Esophagus squamous epithelium (tissue), 5 donors: ENCODE data around the gene DHRSX. TPM values are rescaled to one million over a fixed set of nuclear protein-coding genes. Genes with fewer than 3 reads are reported as not detected.

ENCODE experiments used
- DNase-seq: peaks from one replicate; lab custom pipeline; 2025; lab: John Stamatoyannopoulos, UW
- H3K27ac ChIP-seq, 4 donors: fragments of 200-600 bp; sonication (generic); one replicate each; pipeline ENCODE4 v1.5.1; 2016 to 2019; ENCODE audit warnings: mild to moderate bottlenecking in 1 of 4
- H3K27me3 ChIP-seq, 4 donors: fragments of 200-600 bp; sonication (generic); 1 replicate in 3 of 4; 2 replicates in 1 of 4; pipeline versions ENCODE4 v1.5.1 to v1.6.0; 2017 to 2021; ENCODE audit warnings: antibody characterized with exemption in 1 of 4
- H3K36me3 ChIP-seq, 3 donors: fragments of 200-600 bp; sonication (generic); one replicate each; pipeline ENCODE4 v1.5.1; 2016 to 2019
- H3K4me1 ChIP-seq, 3 donors: fragments of 200-600 bp; sonication (generic); one replicate each; pipeline ENCODE4 v1.5.1; 2017 to 2019
- H3K4me3 ChIP-seq, 4 donors: fragments of 200-600 bp; sonication (generic); 1 replicate in 3 of 4; 2 replicates in 1 of 4; pipeline ENCODE4 v1.5.1; 2016 to 2019; ENCODE audit warnings: mild to moderate bottlenecking in 2 of 4, moderate library complexity in 1 of 4
- H3K9me3 ChIP-seq, 3 donors: fragments of 200-600 bp; sonication (generic); one replicate each; pipeline ENCODE4 v1.5.1; 2016 to 2019
- CTCF ChIP-seq, 6 experiments: fragments of 450-650 bp in 4 of 6; fragments of 200-600 bp in 2 of 6; sonication (generic) in 2 of 6; IDR thresholded peaks; one replicate each; pipeline ENCODE4 v1.5.1; 2016 to 2019; ENCODE audit warnings: antibody characterized with exemption in 6 of 6, mild to moderate bottlenecking in 4 of 6, moderate library complexity in 4 of 6
- POLR2A ChIP-seq, 4 donors: fragments of 450-650 bp; IDR thresholded peaks; one replicate each; pipeline ENCODE4 v1.6.1; 2017; ENCODE audit warnings: antibody characterized with exemption in 4 of 4, mild to moderate bottlenecking in 4 of 4, moderate library complexity in 3 of 4
- WGBS, 2 donors: methylation state at CpG; one replicate each; pipeline ENCODE4 v1.1.5; 2018; 5-methylcytosine and 5-hydroxymethylcytosine counted together
- intact Hi-C: fragments of 100-400 bp; cut with DNase I; formaldehyde crosslinking; loops from one replicate; pipeline ENCODE4 v1.15.0; 2022
- total RNA-seq, 4 donors: library from RNA; depleted of rRNA; stranded (reverse); fragments of >200 nt; gene quantifications; one replicate each; pipeline ENCODE4 v1.1.0, GENCODE V29; 2016
- donor health status: DM: yes; HTN: yes; CAD: no.

The DHRSX gene
- total RNA-seq, 4 donors from 2014 or later, result 4.1 to 12.2 (median 8.0) TPM

DNA sequence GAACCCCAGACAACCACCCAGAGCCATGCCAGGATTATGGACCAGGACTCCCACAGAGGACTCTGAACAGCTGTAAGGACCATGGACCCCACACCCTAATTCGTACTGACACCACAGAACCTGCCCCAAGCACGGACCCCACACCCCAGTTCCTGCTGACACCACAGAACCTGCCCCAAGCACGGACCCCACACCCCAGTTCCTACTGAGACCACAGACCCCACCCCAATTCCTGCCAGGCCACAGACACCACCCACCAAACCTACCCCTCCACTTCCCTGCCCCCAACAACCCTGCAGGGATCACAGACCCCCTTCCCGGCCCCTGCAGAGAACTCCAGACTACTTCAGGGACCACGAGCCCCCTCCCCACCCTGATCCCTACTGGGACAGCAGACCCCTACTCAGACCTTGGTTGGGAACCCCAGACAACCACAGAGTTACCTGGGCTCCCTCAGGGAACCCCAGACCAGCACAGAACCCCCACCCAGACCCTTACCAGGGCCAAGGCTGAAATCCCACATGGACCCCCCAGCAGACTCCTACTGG lies 1.4 kb upstream of the DHRSX start:
- H3K36me3 ChIP-seq, result no peaks in the 10 kb centered on the region
- TF ChIP-seq POLR2A (IDR thresholded peaks at IDR 0.05), result no peak
- TF ChIP-seq CTCF (IDR thresholded peaks at IDR 0.05), result no peak
- no peak overlapping the region for H3K4me3 ChIP-seq
- no peak for DNase-seq
- intact Hi-C loops, result no loop called here
- H3K4me1 ChIP-seq, result peaks cover 9 to 39% (median 20%) of the 10 kb centered on the region in 3 donors
- H3K9me3 ChIP-seq, result no peaks in the 10 kb centered on the region
- no peak overlapping the region for H3K27ac ChIP-seq
- WGBS, 2 donors, result 67% methylated on average over 1 of the region's 5 CpGs; no CpG with 5 or more reads in 1 of the 2 donors
- H3K27me3 ChIP-seq, result no peaks in the 10 kb centered on the region

DNA sequence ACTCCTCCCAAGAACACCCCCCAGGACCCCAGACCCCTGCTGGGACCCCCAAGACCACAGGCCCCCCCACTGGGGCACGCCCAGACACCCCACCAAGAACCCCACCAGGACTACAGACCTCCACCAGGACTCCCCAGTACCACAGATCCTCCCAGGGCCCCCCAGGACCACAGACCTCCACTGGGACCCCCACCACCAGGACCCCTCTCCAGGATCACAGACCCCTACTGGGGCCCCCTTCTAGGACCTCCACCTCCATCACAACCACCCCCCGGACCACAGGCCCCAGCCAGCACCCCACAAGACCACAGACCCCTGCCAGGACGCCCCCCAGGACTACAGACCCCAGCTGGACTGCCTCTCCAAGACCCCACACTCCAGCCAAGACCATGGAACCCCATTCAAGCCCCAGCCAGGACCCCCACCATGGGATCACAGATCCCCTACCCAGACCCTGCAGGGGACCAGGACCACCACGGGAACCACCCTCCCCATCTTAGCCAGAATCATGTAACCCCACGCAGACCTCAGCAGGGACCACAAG lies 855 bp upstream of the DHRSX start:
- Histone ChIP-seq H3K9me3 (no peaks in the 10 kb centered on the region), H3K4me3 (no peak overlapping the region), H3K27ac (no peak overlapping the region), H3K27me3 (no peaks in the 10 kb centered on the region), H3K4me1 (peaks cover 9 to 43% (median 20%) of the 10 kb centered on the region in 3 donors), H3K36me3 (no peaks in the 10 kb centered on the region)
- no peak for TF ChIP-seq POLR2A (IDR thresholded peaks at IDR 0.05)
- TF ChIP-seq CTCF (IDR thresholded peaks at IDR 0.05), result no peak
- WGBS, 2 donors, result 100% methylated on average over 1 of the region's 5 CpGs; no CpG with 5 or more reads in 1 of the 2 donors
- no peak for DNase-seq
- intact Hi-C loops, result no loop called here

DNA sequence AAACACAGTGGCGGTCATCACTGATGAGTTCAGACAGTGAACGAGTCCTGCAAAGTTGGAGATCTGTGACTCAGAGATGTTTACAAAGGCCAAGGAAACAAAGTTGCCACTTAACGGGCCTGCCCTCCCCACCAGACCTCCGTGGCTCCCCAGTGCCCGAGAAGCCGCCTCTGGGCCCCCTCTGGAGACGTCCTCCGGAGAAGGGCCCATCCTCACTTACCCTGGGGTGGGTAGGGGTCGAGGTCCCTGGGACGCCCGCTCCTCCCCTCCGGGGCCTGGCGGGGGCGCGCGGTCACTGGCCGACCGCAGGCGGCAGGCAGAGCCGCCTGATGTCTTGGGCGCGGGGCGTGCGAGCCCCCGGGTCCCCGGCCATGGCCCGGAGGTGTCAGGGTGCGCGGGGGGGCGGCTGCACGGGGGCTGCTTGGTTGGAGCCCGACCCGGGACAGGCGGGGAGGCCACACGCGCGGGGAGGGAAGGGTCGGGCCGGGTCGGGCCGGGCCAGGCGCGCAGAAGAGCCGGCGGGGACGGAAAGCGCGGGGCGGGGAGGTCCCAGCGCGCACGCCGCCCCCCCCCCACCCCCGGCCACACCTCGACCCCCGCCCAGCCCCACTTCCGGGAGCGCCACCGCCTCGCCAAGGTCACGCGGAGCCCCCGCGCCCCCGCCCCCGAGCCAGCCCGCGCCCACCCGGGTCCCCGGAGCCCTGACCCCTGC lies 529 bp downstream of the DHRSX start:
- Histone ChIP-seq H3K27me3 (no peaks in the 10 kb centered on the region), H3K4me3 (peak overlapping the region; percentile 64 to 99 (median 80)), H3K4me1 (peaks cover 9 to 43% (median 20%) of the 10 kb centered on the region in 3 donors), H3K36me3 (peaks cover 0 to 13% (median 0%) of the 10 kb centered on the region in 3 donors), H3K27ac (peak overlapping the region; percentile 84 to 95 (median 90)), H3K9me3 (no peaks in the 10 kb centered on the region)
- WGBS, 2 donors, result 3 to 4% methylated on average over 5 to 9 of the region's 70 CpGs
- TF ChIP-seq POLR2A (IDR thresholded peaks at IDR 0.05) (no peak), CTCF (IDR thresholded peaks at IDR 0.05) (peak in 1 of 6 experiments; percentile 19)
- DNase-seq, result no peak
- intact Hi-C loops, result no loop called here

DNA sequence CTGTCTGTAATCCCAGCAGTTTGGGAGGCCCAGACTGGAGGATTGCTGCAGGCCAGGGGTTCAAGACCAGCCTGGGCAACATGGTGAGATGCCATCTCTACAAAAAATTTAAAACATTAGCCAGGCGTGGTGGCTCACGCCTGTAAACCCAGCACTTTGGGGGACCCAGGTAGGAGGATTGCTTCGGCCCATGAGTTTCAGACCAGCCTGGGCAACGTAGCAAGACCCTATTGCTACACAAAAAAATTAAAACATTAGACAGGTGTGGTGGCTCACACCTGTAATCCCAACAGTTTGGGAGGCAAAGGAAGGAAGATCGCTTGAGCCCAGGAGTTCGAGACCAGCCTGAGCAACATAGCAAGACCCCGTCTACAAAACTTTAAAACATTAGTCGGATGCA lies 1.3 kb downstream of the DHRSX start:
- no peaks in the 10 kb centered on the region for H3K27me3 ChIP-seq
- WGBS, 2 donors, result 81 to 90% methylated on average over 8 of the region's 8 CpGs
- H3K36me3 ChIP-seq, result peaks cover 0 to 15% (median 0%) of the 10 kb centered on the region in 3 donors
- H3K27ac ChIP-seq, result peak overlapping the region; percentile 60 to 95 (median 88)
- H3K9me3 ChIP-seq, result no peaks in the 10 kb centered on the region
- DNase-seq, result no peak
- H3K4me3 ChIP-seq, result peak overlapping the region; percentile 64 to 99 (median 80)
- peaks cover 9 to 43% (median 20%) of the 10 kb centered on the region in 3 donors for H3K4me1 ChIP-seq
- intact Hi-C loops, result no loop called here
- TF ChIP-seq POLR2A (IDR thresholded peaks at IDR 0.05), result no peak
- no peak for TF ChIP-seq CTCF (IDR thresholded peaks at IDR 0.05)

DNA sequence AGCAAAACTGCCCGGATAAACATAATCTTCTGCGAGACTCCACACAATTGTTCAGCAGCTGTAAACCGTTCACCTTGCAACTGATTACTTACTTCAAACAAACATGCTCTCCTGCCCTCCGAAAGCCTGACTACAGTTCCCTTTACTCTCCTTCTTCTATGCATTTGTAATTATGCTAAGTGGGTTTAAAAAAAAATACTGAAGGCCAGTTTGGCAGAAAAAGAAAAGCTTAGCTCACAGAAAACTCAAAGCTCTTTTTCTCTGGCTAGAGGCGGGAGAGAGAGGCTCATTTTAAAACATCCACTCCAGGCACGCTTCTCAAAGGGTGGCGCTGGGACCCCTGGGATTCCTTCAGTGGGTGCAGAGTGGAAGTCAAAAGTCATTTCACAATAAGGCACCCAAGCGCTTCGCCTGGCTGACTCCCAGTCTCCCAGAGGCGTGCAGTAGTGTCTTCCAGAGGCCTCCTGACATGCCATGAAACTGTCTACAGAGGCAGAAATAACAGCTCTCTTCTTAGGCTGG lies 1.9 kb downstream of the DHRSX start:
- no peaks in the 10 kb centered on the region for H3K27me3 ChIP-seq
- H3K36me3 ChIP-seq, result peaks cover 0 to 15% (median 0%) of the 10 kb centered on the region in 3 donors
- WGBS, 2 donors, result 8 to 20% methylated on average over 10 of the region's 10 CpGs
- H3K27ac ChIP-seq, result peak overlapping the region; percentile 60 to 95 (median 88)
- DNase-seq, result no peak
- intact Hi-C loops, result no loop called here
- no peaks in the 10 kb centered on the region for H3K9me3 ChIP-seq
- H3K4me3 ChIP-seq, result peak overlapping the region; percentile 1 to 90 (median 41)
- H3K4me1 ChIP-seq, result peaks cover 9 to 43% (median 20%) of the 10 kb centered on the region in 3 donors
- TF ChIP-seq POLR2A (IDR thresholded peaks at IDR 0.05), result no peak
- no peak for TF ChIP-seq CTCF (IDR thresholded peaks at IDR 0.05)
